Mesothelial cell of epicardium (in vitro differentiated cells): ENCODE results near the gene RAB4A. TPM values are rescaled to one million over a fixed set of nuclear protein-coding genes. Genes with fewer than 3 reads are reported as not detected.

Experiments used
- DNase-seq, 2 experiments: peaks; one replicate each; pipeline ENCODE4 v3.0.0; 2021; ENCODE audit warnings: low spot score in 2 of 2; ENCODE audit not compliant: unreplicated experiment in 2 of 2
- H3K27ac Mint-ChIP-seq: 2 replicates; pipeline ENCODE4 v1.8.0; 2021; ENCODE audit warnings: mixed read lengths
- H3K27me3 Mint-ChIP-seq: 2 replicates; pipeline ENCODE4 v1.8.0; 2021; ENCODE audit warnings: low read depth, mixed read lengths
- H3K36me3 Mint-ChIP-seq: 2 replicates; pipeline ENCODE4 v1.8.0; 2021; ENCODE audit warnings: mixed read lengths
- H3K4me1 Mint-ChIP-seq: 2 replicates; pipeline ENCODE4 v1.8.0; 2021; ENCODE audit warnings: mixed read lengths
- H3K4me3 Mint-ChIP-seq: 2 replicates; pipeline ENCODE4 v1.8.0; 2021; ENCODE audit warnings: mild to moderate bottlenecking, moderate library complexity, mixed read lengths
- H3K9me3 Mint-ChIP-seq: 2 replicates; pipeline ENCODE4 v1.8.0; 2021; ENCODE audit warnings: mixed read lengths
- CTCF ChIP-seq: fragments of 200-600 bp; sonication (generic); IDR thresholded peaks from one replicate; pipeline ENCODE4 v1.5.0; 2021; ENCODE audit warnings: antibody characterized with exemption; ENCODE audit not compliant: unreplicated experiment
- total RNA-seq: library from RNA; stranded (reverse); gene quantifications from 3 replicates; pipeline ENCODE4 v1.2.1, GENCODE V29; 2021

Gene RAB4A
- total RNA-seq, 1 donor from 2014 or later = 59.8 TPM

- TF ChIP-seq CTCF = no peak
- H3K27ac Mint-ChIP-seq = no peak overlapping the region
- peaks cover 13% of the 10 kb centered on the region for H3K9me3 Mint-ChIP-seq
- H3K4me3 Mint-ChIP-seq = no peak overlapping the region
- peaks cover 11% of the 10 kb centered on the region for H3K36me3 Mint-ChIP-seq
- no peaks in the 10 kb centered on the region for H3K27me3 Mint-ChIP-seq
- no peak for DNase-seq
- H3K4me1 Mint-ChIP-seq = peaks cover 14% of the 10 kb centered on the region
Observed at GRCh38 chr1:229282295-229282823, 11.4 kb downstream of the RAB4A start.

GRCh38 chr1:229283183-229283611, 12.3 kb downstream of the RAB4A start:
- Mint-ChIP-seq H3K27ac (no peak overlapping the region), H3K4me3 (no peak overlapping the region), H3K27me3 (no peaks in the 10 kb centered on the region), H3K4me1 (peaks cover 15% of the 10 kb centered on the region), H3K9me3 (peaks cover 13% of the 10 kb centered on the region), H3K36me3 (peaks cover 11% of the 10 kb centered on the region)
- no peak for TF ChIP-seq CTCF
- no peak for DNase-seq

GRCh38 chr1:229284887-229285286, 14.0 kb downstream of the RAB4A start:
- Mint-ChIP-seq H3K27me3 (no peaks in the 10 kb centered on the region), H3K9me3 (peaks cover 13% of the 10 kb centered on the region), H3K4me1 (peaks cover 14% of the 10 kb centered on the region), H3K27ac (no peak overlapping the region), H3K36me3 (peaks cover 18% of the 10 kb centered on the region), H3K4me3 (no peak overlapping the region)
- no peak for DNase-seq
- no peak for TF ChIP-seq CTCF

- no peak overlapping the region for H3K4me3 Mint-ChIP-seq
- DNase-seq = no peak
- peaks cover 8% of the 10 kb centered on the region for H3K4me1 Mint-ChIP-seq
- H3K9me3 Mint-ChIP-seq = peaks cover 13% of the 10 kb centered on the region
- peaks cover 22% of the 10 kb centered on the region for H3K36me3 Mint-ChIP-seq
- no peak for TF ChIP-seq CTCF
- no peaks in the 10 kb centered on the region for H3K27me3 Mint-ChIP-seq
- peak overlapping the region; percentile 3 for H3K27ac Mint-ChIP-seq
Observed at GRCh38 chr1:229285440-229285839, 14.5 kb downstream of the RAB4A start.

- Mint-ChIP-seq H3K27me3 (no peaks in the 10 kb centered on the region), H3K4me1 (peaks cover 6% of the 10 kb centered on the region), H3K27ac (peak overlapping the region; percentile 14), H3K36me3 (peaks cover 30% of the 10 kb centered on the region), H3K9me3 (peaks cover 13% of the 10 kb centered on the region), H3K4me3 (no peak overlapping the region)
- DNase-seq = no peak
- TF ChIP-seq CTCF = no peak
Observed at GRCh38 chr1:229286099-229286766, 15.3 kb downstream of the RAB4A start.
